Adipose tissue (tissue), 3 donors: ENCODE measurements around the gene ARL13B. TPM values are rescaled to one million over a fixed set of nuclear protein-coding genes. Genes with fewer than 3 reads are reported as not detected.

ENCODE experiments used
- H3K27ac ChIP-seq: one replicate; pipeline ENCODE4 v1.5.1; 2013; ENCODE audit warnings: low read depth, low read length
- WGBS, 3 donors: extraction: QIAGEN DNeasy Blood & Tissue Kit; methylation state at CpG; one replicate each; pipeline ENCODE4 v1.1.7; 2013; 5-methylcytosine and 5-hydroxymethylcytosine counted together
- polyA plus RNA-seq, 3 donors: library from polyadenylated mRNA; stranded (reverse); fragments of 200-250 nt; gene quantifications; one replicate each; pipeline ENCODE4 v1.2.3, GENCODE V29; 2013
- donor health status: healthy with polysubstance abuse.
- donor health status: Bipolar disorder and iron deficiency.
- donor health status: healthy.

Gene ARL13B
- polyA plus RNA-seq, 3 donors: 2.1 to 6.4 (median 6.0) TPM

DNA sequence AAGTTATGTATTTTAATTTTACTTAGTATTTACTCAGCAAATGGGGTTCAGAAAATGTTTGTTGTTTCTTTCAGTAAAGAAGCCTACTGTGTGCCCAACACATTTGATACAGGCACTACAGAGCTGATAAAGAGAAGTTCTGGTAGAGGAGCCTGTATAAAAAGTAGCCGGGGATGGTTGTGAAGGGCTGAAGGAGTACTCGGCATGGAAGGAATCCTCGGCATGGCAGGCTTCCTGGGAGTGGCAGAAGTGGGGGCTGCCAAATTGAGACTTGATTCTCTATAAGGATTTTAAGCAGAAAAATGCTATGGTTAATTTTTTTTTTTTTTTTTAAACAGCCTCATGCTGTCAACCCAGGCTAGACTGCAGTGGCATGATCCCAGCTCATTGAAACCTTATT, 9.3 kb downstream of the ARL13B start:
- H3K27ac ChIP-seq: no peak overlapping the region
- WGBS, 3 donors: 79 to 91% (median 90%) methylated on average over 3 of the region's 3 CpGs

DNA sequence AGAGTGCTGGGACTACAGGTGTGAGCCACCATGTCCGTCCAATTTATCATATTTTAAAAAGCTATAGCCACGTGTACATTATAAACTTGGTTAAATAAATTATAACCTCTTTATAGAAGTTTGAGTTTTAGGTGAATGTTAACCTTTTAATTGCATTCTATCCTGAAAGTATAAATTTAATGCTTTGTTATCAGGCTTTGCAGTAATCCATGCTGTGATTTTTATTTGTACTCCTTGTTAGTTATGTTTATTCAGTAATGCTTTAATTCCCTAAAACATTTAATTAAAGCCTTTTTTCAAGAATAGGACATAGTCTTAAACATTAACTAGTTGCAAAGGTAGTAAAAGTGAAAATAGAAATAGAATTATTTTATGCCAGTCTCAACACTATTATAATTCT, 11.7 kb downstream of the ARL13B start:
- no peak overlapping the region for H3K27ac ChIP-seq
- 66 to 90% (median 82%) methylated on average over 2 of the region's 2 CpGs for WGBS, 3 donors

- 83 to 91% (median 89%) methylated on average over 3 of the region's 3 CpGs for WGBS, 3 donors
- no peak overlapping the region for H3K27ac ChIP-seq
Measured at GRCh38 chr3:93992207-93992606, 12.3 kb downstream of the ARL13B start.

GRCh38 chr3:93994056-93994455, 14.1 kb downstream of the ARL13B start:
- H3K27ac ChIP-seq: no peak overlapping the region
- WGBS, 3 donors: 80 to 91% (median 91%) methylated on average over 3 of the region's 3 CpGs

DNA sequence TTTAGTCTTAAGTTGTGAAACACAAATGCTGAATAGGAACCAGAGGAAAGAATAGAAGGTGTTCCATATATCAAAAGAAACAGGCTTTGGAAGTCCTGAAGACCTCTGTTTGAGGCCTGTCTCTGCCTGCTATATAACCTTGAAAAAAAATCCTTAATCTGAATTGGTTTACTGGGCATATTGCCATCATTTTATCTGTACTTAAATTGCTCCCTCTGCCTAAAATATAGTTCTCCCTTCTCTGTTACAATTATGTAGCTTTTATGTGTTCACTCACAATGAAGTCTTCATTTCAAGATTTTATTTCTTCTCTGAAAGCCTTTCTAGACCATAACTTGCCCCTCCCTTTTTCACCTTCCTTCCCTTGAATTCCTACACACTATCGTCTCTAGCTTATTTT, 21.2 kb downstream of the ARL13B start:
- WGBS, 3 donors: 62 to 67% (median 66%) methylated on average over 1 of the region's 1 CpG
- no peak overlapping the region for H3K27ac ChIP-seq

GRCh38 chr3:94001827-94002495, 22.0 kb downstream of the ARL13B start:
- H3K27ac ChIP-seq: no peak overlapping the region
- 84 to 91% (median 89%) methylated on average over 3 of the region's 3 CpGs for WGBS, 3 donors

DNA sequence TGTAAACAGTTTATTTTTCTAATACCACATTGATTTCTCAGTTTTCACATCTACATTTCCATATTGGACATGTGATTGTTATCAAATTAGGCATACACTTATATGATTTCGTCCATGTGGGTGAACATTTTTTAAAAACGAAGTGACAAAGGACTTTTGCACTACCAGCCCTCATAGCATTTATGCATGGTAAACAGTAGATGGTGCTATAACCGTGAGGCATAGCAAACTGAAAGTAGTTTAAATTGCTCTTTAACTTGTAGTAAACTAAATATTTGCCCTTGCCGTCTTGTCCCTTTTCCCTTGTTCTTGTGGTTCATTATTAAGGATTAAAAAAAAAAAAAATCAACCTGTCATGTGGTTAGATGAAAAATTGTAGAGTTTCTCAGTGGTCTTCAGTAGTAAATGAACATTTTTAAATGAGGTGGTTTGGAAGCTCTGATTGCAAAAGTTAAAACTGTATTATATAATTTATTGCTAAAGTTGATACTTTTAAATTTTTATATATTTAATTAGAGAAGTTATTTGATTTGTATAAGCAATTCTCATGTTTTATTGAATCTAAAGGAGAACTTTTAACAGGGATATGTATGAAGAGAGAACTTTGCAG, 24.5 kb downstream of the ARL13B start:
- H3K27ac ChIP-seq: no peak overlapping the region
- WGBS, 3 donors: 1 to 2% (median 1%) methylated on average over 4 of the region's 4 CpGs

DNA sequence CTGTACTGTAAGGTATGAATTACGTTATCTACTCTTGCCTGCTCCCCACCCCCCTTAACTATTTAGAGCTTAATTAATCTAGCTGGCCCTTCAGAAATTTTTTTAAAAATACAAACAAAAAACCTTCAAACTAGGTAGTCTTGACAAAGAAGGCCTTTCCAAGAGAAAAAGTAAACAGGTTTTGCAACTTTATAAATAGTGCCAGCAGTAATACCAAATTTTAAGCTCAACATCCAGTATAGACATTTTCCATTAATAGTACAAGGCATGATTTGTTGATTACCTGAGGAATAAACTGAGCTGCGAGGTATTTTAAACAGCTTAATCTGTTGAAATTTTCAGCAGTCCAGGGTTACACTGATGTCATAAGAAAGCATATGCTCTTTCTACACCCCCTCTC, 28.3 kb downstream of the ARL13B start:
- WGBS, 3 donors: 36 to 91% (median 79%) methylated on average over 2 of the region's 2 CpGs
- H3K27ac ChIP-seq: no peak overlapping the region

DNA sequence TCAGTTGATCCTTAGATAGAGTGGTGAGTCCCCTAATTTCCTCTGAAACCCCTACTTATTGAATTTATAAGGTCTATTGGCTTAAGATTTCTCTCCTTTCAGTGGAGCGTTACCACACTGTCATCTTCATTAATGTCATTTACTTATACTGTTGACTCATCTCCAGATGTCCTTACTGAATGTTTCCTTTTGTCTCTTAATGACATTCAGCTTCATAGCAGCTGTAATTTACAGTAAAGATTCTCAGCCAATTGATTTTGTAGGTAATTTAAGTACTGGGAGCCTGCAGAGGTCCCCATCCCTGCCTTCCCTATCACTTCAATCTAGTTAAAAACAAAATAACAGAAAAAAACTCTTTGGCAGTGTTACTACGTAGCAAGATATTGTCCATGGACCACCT, 29.7 kb downstream of the ARL13B start:
- WGBS, 3 donors: 93 to 99% (median 98%) methylated on average over 2 of the region's 2 CpGs
- no peak overlapping the region for H3K27ac ChIP-seq

- no peak overlapping the region for H3K27ac ChIP-seq
- 62 to 85% (median 84%) methylated on average over 3 of the region's 3 CpGs for WGBS, 3 donors
Measured at GRCh38 chr3:94011233-94011711, 31.3 kb downstream of the ARL13B start.

DNA sequence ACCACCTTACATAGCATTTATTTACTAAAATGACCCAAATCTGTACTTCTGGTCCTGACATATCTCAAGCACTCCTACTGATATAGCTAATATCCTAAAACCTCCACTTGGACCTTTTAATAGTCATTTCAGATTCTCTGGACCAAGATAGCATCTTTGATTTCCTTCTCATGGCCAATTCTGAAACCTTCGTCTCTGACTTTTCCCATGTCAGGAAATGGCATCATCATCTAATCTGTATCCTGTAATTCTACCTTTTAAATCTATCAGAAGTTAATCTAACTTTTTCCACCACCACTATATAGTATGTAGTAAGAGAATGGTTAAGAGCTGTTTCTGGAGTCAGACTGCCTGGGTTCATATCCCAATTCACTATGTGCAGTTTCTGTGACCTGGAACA, 32.2 kb downstream of the ARL13B start:
- 51 to 84% (median 61%) methylated on average over 1 of the region's 1 CpG for WGBS, 3 donors
- H3K27ac ChIP-seq: no peak overlapping the region

- WGBS, 3 donors: 78 to 91% (median 85%) methylated on average over 1 of the region's 1 CpG
- no peak overlapping the region for H3K27ac ChIP-seq
Measured at GRCh38 chr3:94015025-94015424, 35.1 kb downstream of the ARL13B start.

- WGBS, 3 donors: 81 to 90% (median 85%) methylated on average over 2 of the region's 2 CpGs
- no peak overlapping the region for H3K27ac ChIP-seq
Measured at GRCh38 chr3:94019659-94020058, 39.7 kb downstream of the ARL13B start.

DNA sequence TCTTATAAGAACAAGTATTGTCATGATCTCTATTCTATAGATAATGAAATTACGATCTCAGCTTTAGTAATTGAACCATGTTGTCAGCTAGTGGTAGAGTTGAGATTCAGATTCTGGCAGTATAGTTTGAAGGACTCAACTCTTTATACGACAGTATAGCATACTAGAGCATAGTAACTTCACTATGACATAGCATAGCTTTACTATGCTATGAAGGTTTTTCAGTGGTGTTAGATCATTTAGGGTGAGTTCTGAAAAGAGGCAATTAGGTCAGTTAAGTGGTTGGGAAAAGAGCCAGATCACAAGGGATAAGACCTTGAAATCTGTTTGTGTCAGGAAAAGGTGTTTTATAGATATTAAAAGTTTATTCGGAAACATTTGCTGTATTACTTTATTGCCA, 40.3 kb downstream of the ARL13B start:
- no peak overlapping the region for H3K27ac ChIP-seq
- WGBS, 3 donors: 49 to 88% (median 82%) methylated on average over 3 of the region's 3 CpGs

- 76 to 82% (median 79%) methylated on average over 3 of the region's 3 CpGs for WGBS, 3 donors
Measured at GRCh38 chr3:94024385-94024784, 44.4 kb downstream of the ARL13B start.

DNA sequence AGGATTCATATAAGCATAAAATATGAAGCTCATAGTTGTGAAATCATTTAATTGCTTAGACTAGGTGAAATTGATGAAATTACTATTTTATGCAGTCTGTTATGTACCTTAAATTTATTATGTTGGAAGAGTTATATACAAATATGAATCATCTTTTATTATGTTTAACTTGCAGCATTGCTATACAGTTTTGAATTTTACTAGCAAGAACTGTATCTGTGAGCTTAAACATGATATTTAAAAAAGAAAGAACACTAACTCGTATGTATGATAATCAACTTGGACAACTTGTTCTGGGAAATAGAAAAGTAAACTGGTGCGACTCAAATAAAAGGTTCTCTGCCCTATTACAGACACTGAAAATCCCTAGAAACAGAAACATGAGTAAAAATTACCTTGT, 46.7 kb downstream of the ARL13B start:
- H3K27ac ChIP-seq: no peak overlapping the region
- WGBS, 3 donors: 22 to 90% (median 73%) methylated on average over 2 of the region's 2 CpGs

More at GRCh38 chr3:94024385-94024784, 44.4 kb downstream of the ARL13B start:
- no peak overlapping the region for H3K27ac ChIP-seq

- no peak within 1 kb of the TSS for H3K27ac ChIP-seq
- 20 to 79% (median 73%) methylated on average over 8 of the region's 8 CpGs for WGBS, 3 donors
Measured at GRCh38 chr3:94028093-94028837, 48.3 kb downstream of the ARL13B start, which contains the start of gene STX19. Gene STX19, minus strand, starts transcription at chr3:94028597. Its CDS starts 13,328 bp downstream, at chr3:94015269.

- 77 to 87% (median 79%) methylated on average over 3 of the region's 3 CpGs for WGBS, 3 donors
- no peak overlapping the region for H3K27ac ChIP-seq
Measured at GRCh38 chr3:94036909-94037507, 57.1 kb downstream of the ARL13B start.

DNA sequence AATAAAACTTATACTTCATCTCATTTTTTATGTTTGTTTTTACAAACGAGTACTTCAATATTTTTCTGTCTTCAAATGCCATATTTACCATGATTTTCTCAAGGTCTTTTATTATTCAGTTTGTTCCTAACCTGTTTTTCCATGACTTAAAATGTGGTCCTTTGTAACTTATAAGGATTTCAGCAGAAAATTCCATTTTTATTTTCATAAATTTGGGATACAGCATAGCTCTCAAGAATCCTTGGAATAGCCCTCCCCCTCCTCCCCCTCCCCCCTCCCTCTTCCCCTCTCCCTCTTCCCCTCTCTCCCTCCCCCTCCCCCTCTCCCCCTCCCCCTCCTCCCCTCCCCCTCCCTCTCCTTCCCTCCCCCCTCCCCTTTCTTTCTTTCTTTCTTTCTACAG, 63.3 kb downstream of the ARL13B start:
- 81 to 95% (median 93%) methylated on average over 1 of the region's 1 CpG for WGBS, 3 donors
- no peak overlapping the region for H3K27ac ChIP-seq
